GM13977 (cell line): ENCODE measurements around the gene PREP.

Experiments used
- DNase-seq: peaks from one replicate; pipeline ENCODE4 v3.0.0; 2012; ENCODE audit warnings: low spot score
- in situ Hi-C: fragments of 300-500 bp; cut with MboI; formaldehyde crosslinking; loops from one replicate; pipeline ENCODE4 v1.12.0; 2022; ENCODE audit warnings: low sequenced_read_pairs, low pct_unique_long_range_greater_than_20kb, mixed read lengths, inconsistent platforms; ENCODE audit not compliant: unreplicated experiment
- TF ChIP-seq, protein P1 (sequence below): IDR thresholded peaks from 2 replicates; pipeline ENCODE4 v1.5.1; 2012; ENCODE audit warnings: mild to moderate bottlenecking, control low read depth; ENCODE audit not compliant: insufficient read depth; ENCODE audit errors: extremely low read depth, missing control alignments

The PREP gene

GRCh38 chr6:105280033-105280432, 122.8 kb downstream of the PREP start:
- TF ChIP-seq, protein P1, sequence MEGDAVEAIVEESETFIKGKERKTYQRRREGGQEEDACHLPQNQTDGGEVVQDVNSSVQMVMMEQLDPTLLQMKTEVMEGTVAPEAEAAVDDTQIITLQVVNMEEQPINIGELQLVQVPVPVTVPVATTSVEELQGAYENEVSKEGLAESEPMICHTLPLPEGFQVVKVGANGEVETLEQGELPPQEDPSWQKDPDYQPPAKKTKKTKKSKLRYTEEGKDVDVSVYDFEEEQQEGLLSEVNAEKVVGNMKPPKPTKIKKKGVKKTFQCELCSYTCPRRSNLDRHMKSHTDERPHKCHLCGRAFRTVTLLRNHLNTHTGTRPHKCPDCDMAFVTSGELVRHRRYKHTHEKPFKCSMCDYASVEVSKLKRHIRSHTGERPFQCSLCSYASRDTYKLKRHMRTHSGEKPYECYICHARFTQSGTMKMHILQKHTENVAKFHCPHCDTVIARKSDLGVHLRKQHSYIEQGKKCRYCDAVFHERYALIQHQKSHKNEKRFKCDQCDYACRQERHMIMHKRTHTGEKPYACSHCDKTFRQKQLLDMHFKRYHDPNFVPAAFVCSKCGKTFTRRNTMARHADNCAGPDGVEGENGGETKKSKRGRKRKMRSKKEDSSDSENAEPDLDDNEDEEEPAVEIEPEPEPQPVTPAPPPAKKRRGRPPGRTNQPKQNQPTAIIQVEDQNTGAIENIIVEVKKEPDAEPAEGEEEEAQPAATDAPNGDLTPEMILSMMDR: no peak
- in situ Hi-C loops: no loop called here
- no peak for DNase-seq

DNA sequence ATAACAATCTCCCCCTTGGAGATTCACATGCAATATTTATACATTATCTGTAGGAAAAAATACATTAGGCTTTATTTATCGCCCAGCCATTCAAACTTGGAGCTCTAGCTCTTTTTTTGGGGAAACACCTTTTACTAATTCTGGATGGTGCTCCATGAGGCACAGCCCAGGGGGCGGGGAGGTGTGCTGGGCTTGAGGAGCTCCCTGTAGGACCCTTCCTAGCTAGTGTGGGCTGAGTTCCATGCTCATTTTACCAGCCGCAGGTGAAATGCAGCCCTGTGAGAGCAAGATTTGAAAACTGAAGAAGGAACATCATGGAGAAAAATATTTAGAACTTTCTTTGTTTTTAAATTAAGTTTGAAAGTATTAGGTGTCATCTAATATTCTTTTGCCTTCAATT, 123.4 kb downstream of the PREP start:
- in situ Hi-C loops: no loop called here
- DNase-seq: no peak
- TF ChIP-seq, protein P1: no peak

GRCh38 chr6:105278813-105279212, 124.1 kb downstream of the PREP start:
- TF ChIP-seq, protein P1: no peak
- in situ Hi-C loops: no loop called here
- DNase-seq: no peak

DNA sequence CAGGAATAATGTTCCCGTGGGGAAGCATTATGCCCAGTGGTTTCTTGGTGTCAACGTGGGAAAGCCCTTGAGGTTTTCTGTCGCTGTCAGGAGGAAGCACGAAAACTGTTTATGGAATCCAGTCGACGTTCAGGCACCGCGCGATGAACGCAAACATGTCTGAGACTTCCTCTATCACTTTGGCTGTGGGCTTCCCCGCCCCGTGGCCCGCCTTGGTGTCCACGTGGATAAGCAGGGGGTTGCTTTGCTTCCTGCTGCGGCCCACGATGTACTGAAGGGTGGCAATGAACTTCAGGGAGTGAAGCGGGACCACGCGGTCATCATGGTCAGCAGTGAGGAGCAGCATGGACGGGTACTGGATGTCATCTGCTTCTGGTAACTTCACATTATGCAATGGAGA, 124.8 kb downstream of the PREP start:
- TF ChIP-seq, protein P1: no peak
- in situ Hi-C loops: no loop called here
- DNase-seq: no peak

GRCh38 chr6:105276374-105276773, 126.5 kb downstream of the PREP start:
- DNase-seq: no peak
- in situ Hi-C loops: no loop called here
- TF ChIP-seq, protein P1: no peak

DNA sequence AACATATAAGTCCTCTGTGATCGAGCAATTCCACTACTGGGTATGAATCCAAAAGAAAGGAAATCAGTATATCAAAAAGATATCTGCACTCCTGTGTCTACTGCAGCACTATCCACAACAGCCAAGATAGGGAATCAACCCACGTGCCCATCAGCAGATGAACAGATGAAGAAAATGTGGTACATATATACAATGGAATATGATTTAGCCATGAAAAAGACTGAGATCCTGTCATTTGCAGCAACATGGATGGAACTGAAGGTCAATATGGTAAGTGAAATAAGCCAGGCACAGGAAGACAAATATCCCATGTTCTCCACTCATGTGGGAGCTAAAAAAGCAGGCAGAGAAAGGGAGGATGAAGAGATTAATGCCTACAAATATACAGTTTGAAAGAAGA, 127.3 kb downstream of the PREP start:
- in situ Hi-C loops: no loop called here
- DNase-seq: no peak
- TF ChIP-seq, protein P1: no peak

GRCh38 chr6:105274678-105275077, 128.2 kb downstream of the PREP start:
- TF ChIP-seq, protein P1: no peak
- in situ Hi-C loops: no loop called here
- no peak for DNase-seq
